Uterus (tissue), 2 donors: ENCODE measurements around the gene ITPR2.
"Not testable (repeated sequence)": the region's sequence is repeated elsewhere in the genome, so short reads cannot be mapped to it uniquely, and the experiment has no call there.

Source experiments
- CTCF ChIP-seq, 4 experiments: fragments of 200-600 bp in 2 of 4; fragments of 450-650 bp in 2 of 4; sonication (generic) in 2 of 4; IDR thresholded peaks; one replicate each; pipeline ENCODE4 v1.5.1; 2016 to 2019; ENCODE audit warnings: antibody characterized with exemption in 4 of 4, mild to moderate bottlenecking in 2 of 4, moderate library complexity in 1 of 4
- POLR2A ChIP-seq, 2 donors: fragments of 450-650 bp; IDR thresholded peaks; one replicate each; pipeline ENCODE4 v1.6.1; 2016; ENCODE audit warnings: antibody characterized with exemption in 2 of 2, mild to moderate bottlenecking in 1 of 2, moderate library complexity in 1 of 2

- not testable (repeated sequence) for TF ChIP-seq CTCF, POLR2A (IDR thresholded peaks at IDR 0.05)
Measured at GRCh38 chr12:26671487-26671886, 161.5 kb downstream of the ITPR2 start.
